Daoy (cell line): ENCODE data around the gene SLAIN1. TPM values are rescaled to one million over a fixed set of nuclear protein-coding genes. Genes with fewer than 3 reads are reported as not detected.

Source experiments
- DNase-seq: peaks from one replicate; pipeline ENCODE4 v3.0.0-alpha.2; 2015; ENCODE audit warnings: low read depth
- total RNA-seq: library from RNA; depleted of rRNA; stranded (reverse); fragments of >200 nt; shearing (Covaris generic); gene quantifications from 2 replicates; pipeline ENCODE4 v1.2.3, GENCODE V29; 2014

Gene SLAIN1
- total RNA-seq, 1 experiment from 2014 or later: 6.7 TPM

- no peak for DNase-seq
Measured at GRCh38 chr13:77714119-77714755, 16.8 kb downstream of the SLAIN1 start.

GRCh38 chr13:77715233-77715891, 17.9 kb downstream of the SLAIN1 start:
- no peak for DNase-seq

- no peak for DNase-seq
Measured at GRCh38 chr13:77716692-77717091, 19.2 kb downstream of the SLAIN1 start.

- no peak for DNase-seq
Measured at GRCh38 chr13:77717508-77717907, 20.0 kb downstream of the SLAIN1 start.

GRCh38 chr13:77719128-77719527, 21.6 kb downstream of the SLAIN1 start:
- no peak for DNase-seq

- DNase-seq: no peak
Measured at GRCh38 chr13:77720988-77721387, 23.5 kb downstream of the SLAIN1 start.

GRCh38 chr13:77724092-77724491, 26.6 kb downstream of the SLAIN1 start:
- no peak for DNase-seq

GRCh38 chr13:77725071-77725470, 27.6 kb downstream of the SLAIN1 start:
- DNase-seq: no peak

- no peak for DNase-seq
Measured at GRCh38 chr13:77728265-77729125, 31.0 kb downstream of the SLAIN1 start.

GRCh38 chr13:77729502-77730221, 32.2 kb downstream of the SLAIN1 start:
- no peak for DNase-seq

GRCh38 chr13:77730572-77730971, 33.1 kb downstream of the SLAIN1 start:
- DNase-seq: no peak

GRCh38 chr13:77732287-77732686, 34.8 kb downstream of the SLAIN1 start:
- no peak for DNase-seq

GRCh38 chr13:77733674-77734073, 36.2 kb downstream of the SLAIN1 start:
- DNase-seq: no peak

- DNase-seq: no peak
Measured at GRCh38 chr13:77737583-77738200, 40.2 kb downstream of the SLAIN1 start.

GRCh38 chr13:77740097-77740735, 42.7 kb downstream of the SLAIN1 start:
- no peak for DNase-seq

GRCh38 chr13:77740931-77741596, 43.6 kb downstream of the SLAIN1 start:
- DNase-seq: no peak

GRCh38 chr13:77741597-77741972, 44.1 kb downstream of the SLAIN1 start:
- DNase-seq: no peak

GRCh38 chr13:77742801-77743200, 45.3 kb downstream of the SLAIN1 start:
- DNase-seq: no peak

GRCh38 chr13:77745784-77746183, 48.3 kb downstream of the SLAIN1 start:
- no peak for DNase-seq

GRCh38 chr13:77749344-77749880, 51.9 kb downstream of the SLAIN1 start:
- DNase-seq: no peak
